HL-60/S4 treated with retinoic acid at 250 ng/mL for 4 days and 3 days (cell line): ENCODE measurements around the gene UNK.
"Not testable (repeated sequence)": the region's sequence is repeated elsewhere in the genome, so short reads cannot be mapped to it uniquely, and the experiment has no call there.

Experiments
- in situ Hi-C: fragments of 300-500 bp; cut with MboI; formaldehyde crosslinking; loops from 2 replicates; pipeline ENCODE4 v1.7.0; 2022; ENCODE audit warnings: low sequenced_read_pairs

Gene UNK

GRCh38 chr17:75864887-75865286, 80.3 kb downstream of the UNK start:
- in situ Hi-C loops: not testable (repeated sequence)

- in situ Hi-C loops: not testable (repeated sequence)
These were observed 81.0 kb downstream of the UNK start for GRCh38 chr17:75865404-75866188.

GRCh38 chr17:75868730-75869281, 84.2 kb downstream of the UNK start:
- in situ Hi-C loops: not testable (repeated sequence)

- in situ Hi-C loops: no loop called here
These were observed 84.9 kb downstream of the UNK start for GRCh38 chr17:75869282-75870141.

GRCh38 chr17:75870228-75870627, 85.6 kb downstream of the UNK start:
- in situ Hi-C loops: not testable (repeated sequence)

GRCh38 chr17:75872434-75873351, 88.1 kb downstream of the UNK start:
- in situ Hi-C loops: no loop called here

GRCh38 chr17:75873587-75874322, 89.1 kb downstream of the UNK start:
- in situ Hi-C loops: no loop called here

- in situ Hi-C loops: loop anchor here (25.0 kb wide), 1 partner anchor 87 kb away; the partner anchor contains the start of gene UNK
These were observed 89.9 kb downstream of the UNK start for GRCh38 chr17:75874323-75875181.
